ENCODE measurements around the gene WDR59.
"Not testable (repeated sequence)": the region's sequence is repeated elsewhere in the genome, so short reads cannot be mapped to it uniquely, and the experiment has no call there.

WDR59 gene

DNA sequence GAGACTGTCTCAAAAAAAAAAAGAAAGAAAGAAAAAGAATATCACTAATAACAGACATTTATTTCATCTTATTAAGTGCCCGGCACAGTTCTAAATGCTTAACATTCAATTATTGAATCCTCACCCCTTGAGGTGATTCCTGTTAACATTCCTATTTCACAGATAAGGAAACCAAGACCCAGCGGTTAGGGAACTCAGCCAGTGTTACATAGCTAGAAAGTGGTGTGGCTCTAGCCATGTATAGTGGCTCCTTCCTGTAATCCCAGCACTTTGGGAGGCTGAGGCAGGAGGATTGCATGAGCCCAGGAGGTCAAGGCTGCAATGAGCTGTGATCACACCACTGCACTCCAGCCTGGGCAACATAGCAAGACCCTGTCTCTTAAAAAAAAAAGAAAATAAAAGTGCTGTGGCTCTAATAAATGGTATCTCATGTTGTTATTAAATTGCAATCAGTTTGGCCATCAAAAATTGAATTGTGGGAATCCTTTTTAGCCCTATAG, 42.0 kb upstream of the WDR59 start:
- POLR2A ChIA-PET = no interaction called here
- CTCF ChIA-PET = interaction anchor here (0.7 kb wide), 2 partner anchors 18 to 28 kb away, joined by 4 read pairs; partner anchors contain the start of gene ZNRF1
- no peak overlapping the region for H3K4me3 ChIP-seq (ENCODE audit: low read depth, low read length)
- TF ChIP-seq WT1 (tag by site-specific recombination; IDR thresholded peaks at IDR 0.05) (no peak), ZNF596 (tag by site-specific recombination; IDR thresholded peaks at IDR 0.05) (no peak), ZNF623 (tag by site-specific recombination; IDR thresholded peaks at IDR 0.05) (no peak), MYNN (tag by site-specific recombination; IDR thresholded peaks at IDR 0.05; ENCODE audit: borderline replicate concordance) (no peak), KLF7 (tag by site-specific recombination; IDR thresholded peaks at IDR 0.05; ENCODE audit: borderline replicate concordance) (no peak), ZNF2 (tag by site-specific recombination; IDR thresholded peaks at IDR 0.05) (no peak), ZNF133 (tag by site-specific recombination; IDR thresholded peaks at IDR 0.05) (no peak), ZBTB17 (tag by site-specific recombination; IDR thresholded peaks at IDR 0.05) (no peak), SP2 (tag by site-specific recombination; IDR thresholded peaks at IDR 0.05) (no peak), ZNF248 (tag by site-specific recombination; IDR thresholded peaks at IDR 0.05) (no peak), ZNF10 (tag by site-specific recombination; IDR thresholded peaks at IDR 0.05) (no peak), ZSCAN30 (tag by site-specific recombination; IDR thresholded peaks at IDR 0.05) (no peak), PRDM1 (tag by site-specific recombination; IDR thresholded peaks at IDR 0.05) (no peak)
- TF ChIP-seq, protein P1, sequence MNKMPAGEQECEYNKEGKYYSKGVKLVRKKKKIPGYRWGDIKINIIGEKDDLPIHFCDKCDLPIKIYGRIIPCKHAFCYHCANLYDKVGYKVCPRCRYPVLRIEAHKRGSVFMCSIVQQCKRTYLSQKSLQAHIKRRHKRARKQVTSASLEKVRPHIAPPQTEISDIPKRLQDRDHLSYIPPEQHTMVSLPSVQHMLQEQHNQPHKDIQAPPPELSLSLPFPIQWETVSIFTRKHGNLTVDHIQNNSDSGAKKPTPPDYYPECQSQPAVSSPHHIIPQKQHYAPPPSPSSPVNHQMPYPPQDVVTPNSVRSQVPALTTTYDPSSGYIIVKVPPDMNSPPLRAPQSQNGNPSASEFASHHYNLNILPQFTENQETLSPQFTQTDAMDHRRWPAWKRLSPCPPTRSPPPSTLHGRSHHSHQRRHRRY (tag by site-specific recombination; IDR thresholded peaks at IDR 0.05) = no peak
- TF ChIP-seq, protein P2, sequence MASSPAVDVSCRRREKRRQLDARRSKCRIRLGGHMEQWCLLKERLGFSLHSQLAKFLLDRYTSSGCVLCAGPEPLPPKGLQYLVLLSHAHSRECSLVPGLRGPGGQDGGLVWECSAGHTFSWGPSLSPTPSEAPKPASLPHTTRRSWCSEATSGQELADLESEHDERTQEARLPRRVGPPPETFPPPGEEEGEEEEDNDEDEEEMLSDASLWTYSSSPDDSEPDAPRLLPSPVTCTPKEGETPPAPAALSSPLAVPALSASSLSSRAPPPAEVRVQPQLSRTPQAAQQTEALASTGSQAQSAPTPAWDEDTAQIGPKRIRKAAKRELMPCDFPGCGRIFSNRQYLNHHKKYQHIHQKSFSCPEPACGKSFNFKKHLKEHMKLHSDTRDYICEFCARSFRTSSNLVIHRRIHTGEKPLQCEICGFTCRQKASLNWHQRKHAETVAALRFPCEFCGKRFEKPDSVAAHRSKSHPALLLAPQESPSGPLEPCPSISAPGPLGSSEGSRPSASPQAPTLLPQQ (tag by site-specific recombination; IDR thresholded peaks at IDR 0.05) = no peak
- TF ChIP-seq, protein P3, sequence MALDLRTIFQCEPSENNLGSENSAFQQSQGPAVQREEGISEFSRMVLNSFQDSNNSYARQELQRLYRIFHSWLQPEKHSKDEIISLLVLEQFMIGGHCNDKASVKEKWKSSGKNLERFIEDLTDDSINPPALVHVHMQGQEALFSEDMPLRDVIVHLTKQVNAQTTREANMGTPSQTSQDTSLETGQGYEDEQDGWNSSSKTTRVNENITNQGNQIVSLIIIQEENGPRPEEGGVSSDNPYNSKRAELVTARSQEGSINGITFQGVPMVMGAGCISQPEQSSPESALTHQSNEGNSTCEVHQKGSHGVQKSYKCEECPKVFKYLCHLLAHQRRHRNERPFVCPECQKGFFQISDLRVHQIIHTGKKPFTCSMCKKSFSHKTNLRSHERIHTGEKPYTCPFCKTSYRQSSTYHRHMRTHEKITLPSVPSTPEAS (tag by site-specific recombination; IDR thresholded peaks at IDR 0.05) = no peak
- no peaks in the 10 kb centered on the region; a peak in 1 of 3 replicates for H3K36me3 ChIP-seq (ENCODE audit: control insufficient read depth in 2 of 2, insufficient read depth in 1 of 2, low read length in 2 of 2)
- H3K4me1 ChIP-seq (ENCODE audit: control insufficient read depth, insufficient read depth, low read length) = 0 out of 2 replicates have a peak, but pooled peaks cover 4% of the 10 kb centered on the region
- no peak overlapping the region for H3K27ac ChIP-seq (ENCODE audit: extremely low read depth, low read depth, low read length)
- no peaks in the 10 kb centered on the region for H3K9me3 ChIP-seq (ENCODE audit: control insufficient read depth, insufficient read depth, low read depth, low read length)

DNA sequence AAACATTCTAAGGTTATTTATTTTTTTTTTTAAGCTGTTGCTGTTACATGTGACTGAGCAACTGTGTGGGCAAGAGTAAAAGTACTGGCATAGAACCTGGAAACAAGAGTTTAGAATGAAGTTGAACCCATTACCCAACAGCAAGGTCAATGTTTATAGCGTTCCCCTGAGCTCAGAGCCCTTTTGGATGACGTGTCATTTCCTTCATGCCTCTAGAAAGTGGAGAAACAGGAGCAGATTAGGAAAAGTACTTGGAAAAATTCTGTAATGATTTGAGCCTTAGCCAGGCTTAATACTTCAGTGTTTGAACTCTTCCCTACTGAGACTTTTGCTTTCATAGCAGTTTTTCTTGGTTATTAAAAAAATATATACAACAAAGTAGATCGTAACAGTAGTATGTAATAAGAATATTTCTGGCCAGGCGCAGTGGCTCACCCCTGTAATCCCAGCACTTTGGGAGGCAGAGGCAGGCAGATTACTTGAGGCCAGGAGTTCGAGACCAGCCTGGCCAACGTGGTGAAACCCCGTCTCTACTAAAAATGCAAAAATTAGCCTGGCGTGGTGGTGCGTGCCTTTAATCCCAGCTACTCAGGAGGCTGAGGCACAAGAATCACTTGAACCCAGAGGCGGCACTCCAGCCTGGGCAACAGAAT, 41.4 kb upstream of the WDR59 start:
- CTCF ChIA-PET = interaction anchor here (0.7 to 1.0 kb wide), 2 partner anchors 14 to 28 kb away, joined by 4 read pairs; partner anchors contain the start of gene ZNRF1
- H3K4me3 ChIP-seq (ENCODE audit: low read depth, low read length); H3K9me3 ChIP-seq (ENCODE audit: control insufficient read depth, insufficient read depth, low read depth, low read length); H3K4me1 ChIP-seq (ENCODE audit: control insufficient read depth, insufficient read depth, low read length); H3K27ac ChIP-seq (ENCODE audit: extremely low read depth, low read depth, low read length); H3K36me3 ChIP-seq (ENCODE audit: control insufficient read depth in 2 of 2, insufficient read depth in 1 of 2, low read length in 2 of 2): not testable (repeated sequence)
- TF ChIP-seq PRDM1 (tag by site-specific recombination; IDR thresholded peaks at IDR 0.05) = peak; percentile 43; the same call in 1 of the 2 replicates
- TF ChIP-seq, protein P4, sequence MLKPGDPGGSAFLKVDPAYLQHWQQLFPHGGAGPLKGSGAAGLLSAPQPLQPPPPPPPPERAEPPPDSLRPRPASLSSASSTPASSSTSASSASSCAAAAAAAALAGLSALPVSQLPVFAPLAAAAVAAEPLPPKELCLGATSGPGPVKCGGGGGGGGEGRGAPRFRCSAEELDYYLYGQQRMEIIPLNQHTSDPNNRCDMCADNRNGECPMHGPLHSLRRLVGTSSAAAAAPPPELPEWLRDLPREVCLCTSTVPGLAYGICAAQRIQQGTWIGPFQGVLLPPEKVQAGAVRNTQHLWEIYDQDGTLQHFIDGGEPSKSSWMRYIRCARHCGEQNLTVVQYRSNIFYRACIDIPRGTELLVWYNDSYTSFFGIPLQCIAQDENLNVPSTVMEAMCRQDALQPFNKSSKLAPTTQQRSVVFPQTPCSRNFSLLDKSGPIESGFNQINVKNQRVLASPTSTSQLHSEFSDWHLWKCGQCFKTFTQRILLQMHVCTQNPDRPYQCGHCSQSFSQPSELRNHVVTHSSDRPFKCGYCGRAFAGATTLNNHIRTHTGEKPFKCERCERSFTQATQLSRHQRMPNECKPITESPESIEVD (tag by site-specific recombination; IDR thresholded peaks at IDR 0.05) = peak; percentile 70; the same call in 1 of the 2 replicates
- POLR2A ChIA-PET = interaction anchor here (0.6 kb wide), 1 partner anchor 391 kb away, joined by 7 read pairs; no protein-coding TSS in a partner anchor

Data from HEK293 (cell line).